ENCODE measurements around the gene ANKRD18A. TPM values are rescaled to one million over a fixed set of nuclear protein-coding genes. Genes with fewer than 3 reads are reported as not detected.

The ANKRD18A gene
- total and polyA plus RNA-seq, 2 of the 13 experiments (the other 11 are each of a cell fraction or from before 2014, with no cell fraction given), result 5.9 to 7.6 TPM

GRCh38 chr9:38527503-38527902 is 92.9 kb downstream of the ANKRD18A start (continued):
- TF ChIP-seq ZNF891 (CRISPR knock-in tag; IDR thresholded peaks at IDR 0.05) (no peak), GATAD2A (CRISPR knock-in tag; IDR thresholded peaks at IDR 0.05) (peak; percentile 42; the same call in 1 of the 2 replicates), ZNF143 (CRISPR knock-in tag; IDR thresholded peaks at IDR 0.05) (no peak), PBX3 (CRISPR knock-in tag; IDR thresholded peaks at IDR 0.05; ENCODE audit: borderline replicate concordance) (no peak), HOXA7 (CRISPR knock-in tag; IDR thresholded peaks at IDR 0.05) (no peak), MTA3 (CRISPR knock-in tag; IDR thresholded peaks at IDR 0.05) (no peak), ZSCAN30 (CRISPR knock-in tag; IDR thresholded peaks at IDR 0.05) (no peak), ZSCAN31 (CRISPR knock-in tag; IDR thresholded peaks at IDR 0.05; ENCODE audit: low read depth) (no peak), ZIK1 (CRISPR knock-in tag; IDR thresholded peaks at IDR 0.05; ENCODE audit: borderline replicate concordance, low read depth) (no peak), MED1 (CRISPR knock-in tag; IDR thresholded peaks at IDR 0.05) (peak; percentile 25; the same call in 1 of the 2 replicates), HMG20A (CRISPR knock-in tag; IDR thresholded peaks at IDR 0.05; ENCODE audit: borderline replicate concordance) (peak; percentile 57; the same call in 1 of the 2 replicates), HOMEZ (CRISPR knock-in tag; IDR thresholded peaks at IDR 0.05; ENCODE audit: low read depth) (no peak), SNRNP70 (IDR thresholded peaks at IDR 0.05; ENCODE audit: low read depth, low read length) (no peak), SOX6 (IDR thresholded peaks at IDR 0.05) (no peak), SOX6 (CRISPR knock-in tag; IDR thresholded peaks at IDR 0.05) (peak; percentile 73), ZNF747 (CRISPR knock-in tag; IDR thresholded peaks at IDR 0.05; ENCODE audit: borderline replicate concordance) (no peak), CREM (IDR thresholded peaks at IDR 0.05) (peak; percentile 32; the same call in 1 of the 2 replicates), CREM (CRISPR knock-in tag; IDR thresholded peaks at IDR 0.05) (no peak), PAXIP1 (CRISPR knock-in tag; conservative IDR thresholded peaks at IDR 0.05) (peak; percentile 45; the same call in 1 of the 2 replicates)
- TF ChIP-seq, protein P1, sequence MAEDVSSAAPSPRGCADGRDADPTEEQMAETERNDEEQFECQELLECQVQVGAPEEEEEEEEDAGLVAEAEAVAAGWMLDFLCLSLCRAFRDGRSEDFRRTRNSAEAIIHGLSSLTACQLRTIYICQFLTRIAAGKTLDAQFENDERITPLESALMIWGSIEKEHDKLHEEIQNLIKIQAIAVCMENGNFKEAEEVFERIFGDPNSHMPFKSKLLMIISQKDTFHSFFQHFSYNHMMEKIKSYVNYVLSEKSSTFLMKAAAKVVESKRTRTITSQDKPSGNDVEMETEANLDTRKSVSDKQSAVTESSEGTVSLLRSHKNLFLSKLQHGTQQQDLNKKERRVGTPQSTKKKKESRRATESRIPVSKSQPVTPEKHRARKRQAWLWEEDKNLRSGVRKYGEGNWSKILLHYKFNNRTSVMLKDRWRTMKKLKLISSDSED (CRISPR knock-in tag; IDR thresholded peaks at IDR 0.05), result no peak
- TF ChIP-seq, protein P2, sequence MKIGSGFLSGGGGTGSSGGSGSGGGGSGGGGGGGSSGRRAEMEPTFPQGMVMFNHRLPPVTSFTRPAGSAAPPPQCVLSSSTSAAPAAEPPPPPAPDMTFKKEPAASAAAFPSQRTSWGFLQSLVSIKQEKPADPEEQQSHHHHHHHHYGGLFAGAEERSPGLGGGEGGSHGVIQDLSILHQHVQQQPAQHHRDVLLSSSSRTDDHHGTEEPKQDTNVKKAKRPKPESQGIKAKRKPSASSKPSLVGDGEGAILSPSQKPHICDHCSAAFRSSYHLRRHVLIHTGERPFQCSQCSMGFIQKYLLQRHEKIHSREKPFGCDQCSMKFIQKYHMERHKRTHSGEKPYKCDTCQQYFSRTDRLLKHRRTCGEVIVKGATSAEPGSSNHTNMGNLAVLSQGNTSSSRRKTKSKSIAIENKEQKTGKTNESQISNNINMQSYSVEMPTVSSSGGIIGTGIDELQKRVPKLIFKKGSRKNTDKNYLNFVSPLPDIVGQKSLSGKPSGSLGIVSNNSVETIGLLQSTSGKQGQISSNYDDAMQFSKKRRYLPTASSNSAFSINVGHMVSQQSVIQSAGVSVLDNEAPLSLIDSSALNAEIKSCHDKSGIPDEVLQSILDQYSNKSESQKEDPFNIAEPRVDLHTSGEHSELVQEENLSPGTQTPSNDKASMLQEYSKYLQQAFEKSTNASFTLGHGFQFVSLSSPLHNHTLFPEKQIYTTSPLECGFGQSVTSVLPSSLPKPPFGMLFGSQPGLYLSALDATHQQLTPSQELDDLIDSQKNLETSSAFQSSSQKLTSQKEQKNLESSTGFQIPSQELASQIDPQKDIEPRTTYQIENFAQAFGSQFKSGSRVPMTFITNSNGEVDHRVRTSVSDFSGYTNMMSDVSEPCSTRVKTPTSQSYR (CRISPR knock-in tag; IDR thresholded peaks at IDR 0.05; ENCODE audit: borderline replicate concordance), result no peak
